DMS153 treated with DMSO at 0.1 percent for 48 hours (cell line): Measurements from ENCODE around the gene ATP2B3.

ENCODE experiments used
- DNase-seq: peaks from one replicate; lab custom pipeline; 2025; ENCODE audit not compliant: unreplicated experiment; lab: John Stamatoyannopoulos, UW

The ATP2B3 gene

GRCh38 chrX:153488231-153488914 lies 29.1 kb upstream of the ATP2B3 start:
- DNase-seq: no peak

GRCh38 chrX:153490217-153490930 lies 27.1 kb upstream of the ATP2B3 start:
- no peak for DNase-seq

- no peak for DNase-seq
These were observed 26.0 kb upstream of the ATP2B3 start for GRCh38 chrX:153491351-153491914.

- DNase-seq: no peak
These were observed 25.5 kb upstream of the ATP2B3 start for GRCh38 chrX:153491918-153492317.

GRCh38 chrX:153492543-153492942 lies 24.9 kb upstream of the ATP2B3 start:
- DNase-seq: no peak

GRCh38 chrX:153493085-153493484 lies 24.4 kb upstream of the ATP2B3 start:
- no peak for DNase-seq

- no peak for DNase-seq
These were observed 23.4 kb upstream of the ATP2B3 start for GRCh38 chrX:153494061-153494460.

- DNase-seq: peak; percentile 10
These were observed 22.7 kb upstream of the ATP2B3 start, which contains the start of gene BGN for GRCh38 chrX:153494541-153495361. Gene BGN (plus strand): TSS chrX:153494980. CDS start chrX:153504632, 9,652 bp downstream.

- DNase-seq: no peak
These were observed 22.1 kb upstream of the ATP2B3 start for GRCh38 chrX:153495362-153495751.

GRCh38 chrX:153495903-153496589 lies 21.4 kb upstream of the ATP2B3 start:
- DNase-seq: no peak

GRCh38 chrX:153496590-153496959 lies 20.9 kb upstream of the ATP2B3 start:
- no peak for DNase-seq

GRCh38 chrX:153498453-153498852 lies 19.0 kb upstream of the ATP2B3 start:
- DNase-seq: no peak

GRCh38 chrX:153499341-153499740 lies 18.1 kb upstream of the ATP2B3 start:
- DNase-seq: no peak

- DNase-seq: no peak
These were observed 17.6 kb upstream of the ATP2B3 start for GRCh38 chrX:153499876-153500275.

- no peak for DNase-seq
These were observed 16.7 kb upstream of the ATP2B3 start for GRCh38 chrX:153500676-153501280.

GRCh38 chrX:153501530-153501929 lies 15.9 kb upstream of the ATP2B3 start:
- no peak for DNase-seq

GRCh38 chrX:153502131-153502530 lies 15.3 kb upstream of the ATP2B3 start:
- DNase-seq: no peak

GRCh38 chrX:153502796-153503195 lies 14.6 kb upstream of the ATP2B3 start:
- no peak for DNase-seq

- no peak for DNase-seq
These were observed 12.9 kb upstream of the ATP2B3 start for GRCh38 chrX:153504445-153505016.

GRCh38 chrX:153505361-153505760 lies 12.1 kb upstream of the ATP2B3 start:
- no peak for DNase-seq
